HG03066 (cell line): ENCODE results near the gene TOMM7.
"Not testable (repeated sequence)": the region's sequence is repeated elsewhere in the genome, so short reads cannot be mapped to it uniquely, and the experiment has no call there.

ENCODE experiments used
- ATAC-seq: cut with Tn5 transposase; IDR thresholded peaks from one replicate; pipeline ENCODE4 v1.9.1; 2021; ENCODE audit warnings: low read depth; ENCODE audit not compliant: unreplicated experiment

TOMM7 gene

DNA sequence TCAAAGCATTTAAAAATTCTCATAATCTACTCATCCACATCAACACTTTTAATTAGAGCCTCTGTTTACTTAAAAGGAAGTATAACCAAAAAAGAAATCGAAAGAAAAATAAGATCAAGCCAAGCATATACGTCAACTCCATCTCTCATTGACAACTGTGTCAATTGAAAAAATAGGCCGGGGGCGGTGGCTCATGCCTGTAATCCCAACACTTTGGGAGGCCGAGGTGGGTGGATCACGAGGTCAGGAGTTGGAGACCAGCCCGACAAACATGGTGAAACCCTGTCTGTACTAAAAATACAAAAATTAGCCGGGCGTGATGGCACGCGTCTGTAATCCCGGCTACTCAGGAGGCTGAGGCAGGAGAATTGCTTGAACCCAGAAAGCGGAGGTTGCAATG is 32.0 kb downstream of the TOMM7 start:
- ATAC-seq: not testable (repeated sequence)

GRCh38 chr7:22787951-22788350 is 34.7 kb downstream of the TOMM7 start:
- no peak for ATAC-seq

DNA sequence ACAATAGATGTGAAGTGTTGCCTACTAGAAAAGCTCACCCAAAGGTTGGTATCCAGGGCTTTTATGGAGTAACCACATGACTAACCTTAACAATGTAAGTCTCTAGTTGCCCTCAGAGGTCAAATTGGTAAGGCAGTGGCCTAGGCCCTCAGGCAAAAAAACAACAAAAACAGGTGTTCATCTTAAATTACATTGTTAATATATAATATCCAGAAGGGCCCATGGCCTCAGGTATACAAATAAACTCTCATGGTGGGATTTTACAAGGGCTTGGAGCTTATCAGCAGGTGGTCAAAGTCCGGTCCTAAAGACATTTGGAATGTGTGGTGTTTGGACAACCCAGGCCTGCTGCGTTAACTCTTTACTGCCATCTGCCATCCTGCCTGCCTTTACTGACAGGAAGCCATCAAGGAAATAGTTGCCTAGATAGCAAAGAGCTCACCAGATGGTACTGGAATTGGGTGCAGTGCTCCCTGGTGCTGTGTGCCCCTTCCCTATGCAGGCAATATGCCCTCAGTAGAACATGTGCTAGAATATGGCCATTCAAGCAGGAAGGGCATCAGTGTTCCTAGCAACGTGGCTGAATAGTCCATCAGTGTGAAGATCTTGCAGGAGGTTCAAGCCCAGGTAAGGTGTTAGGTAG is 36.2 kb downstream of the TOMM7 start:
- ATAC-seq: no peak

DNA sequence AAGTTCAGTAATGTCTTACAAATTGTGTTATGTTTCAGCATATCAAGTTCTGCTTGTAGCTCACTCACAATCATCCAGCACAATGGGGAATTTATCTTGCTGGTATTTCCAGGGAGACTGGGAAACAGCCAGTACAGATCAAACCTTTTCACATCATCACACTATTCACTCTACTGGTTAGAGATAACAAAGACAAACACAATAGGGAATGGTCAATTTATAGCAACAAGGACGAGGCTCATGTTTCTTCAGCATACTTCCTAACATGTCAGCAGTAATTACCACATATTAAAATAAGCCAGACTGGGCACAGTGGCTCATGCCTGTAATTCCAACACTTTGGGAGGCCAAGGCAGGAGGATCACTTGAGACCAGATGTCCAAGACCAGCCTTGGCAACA is 38.3 kb downstream of the TOMM7 start:
- no peak for ATAC-seq

GRCh38 chr7:22783421-22783820 is 39.2 kb downstream of the TOMM7 start:
- ATAC-seq: no peak

- ATAC-seq: peak; percentile 87
Observed at GRCh38 chr7:22782616-22783232, 39.9 kb downstream of the TOMM7 start.

GRCh38 chr7:22781230-22781711 is 41.4 kb downstream of the TOMM7 start:
- ATAC-seq: no peak

GRCh38 chr7:22779730-22780323 is 42.8 kb downstream of the TOMM7 start:
- not testable (repeated sequence) for ATAC-seq

- no peak for ATAC-seq
Observed at GRCh38 chr7:22776964-22777363, 45.7 kb downstream of the TOMM7 start.

DNA sequence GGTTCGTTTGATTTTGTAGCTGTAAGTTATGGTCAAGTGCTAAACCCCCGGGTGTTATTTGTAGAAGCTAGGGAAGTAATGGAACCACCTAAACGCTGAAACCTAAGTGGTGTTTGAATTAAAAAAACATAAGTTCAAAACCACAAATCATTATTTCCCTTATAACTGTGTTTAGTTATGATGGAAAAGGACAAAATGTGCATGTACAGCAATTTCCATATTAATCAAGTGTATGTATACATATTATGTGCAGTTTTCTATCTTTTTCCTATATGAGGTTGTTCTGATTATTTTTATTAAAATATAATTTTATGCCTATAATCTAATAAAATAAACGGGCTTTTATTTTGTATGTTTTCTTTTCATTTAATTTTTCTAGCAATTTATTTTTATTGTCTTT is 49.8 kb downstream of the TOMM7 start:
- ATAC-seq: no peak

GRCh38 chr7:22771872-22772228 is 50.8 kb downstream of the TOMM7 start:
- ATAC-seq: no peak

DNA sequence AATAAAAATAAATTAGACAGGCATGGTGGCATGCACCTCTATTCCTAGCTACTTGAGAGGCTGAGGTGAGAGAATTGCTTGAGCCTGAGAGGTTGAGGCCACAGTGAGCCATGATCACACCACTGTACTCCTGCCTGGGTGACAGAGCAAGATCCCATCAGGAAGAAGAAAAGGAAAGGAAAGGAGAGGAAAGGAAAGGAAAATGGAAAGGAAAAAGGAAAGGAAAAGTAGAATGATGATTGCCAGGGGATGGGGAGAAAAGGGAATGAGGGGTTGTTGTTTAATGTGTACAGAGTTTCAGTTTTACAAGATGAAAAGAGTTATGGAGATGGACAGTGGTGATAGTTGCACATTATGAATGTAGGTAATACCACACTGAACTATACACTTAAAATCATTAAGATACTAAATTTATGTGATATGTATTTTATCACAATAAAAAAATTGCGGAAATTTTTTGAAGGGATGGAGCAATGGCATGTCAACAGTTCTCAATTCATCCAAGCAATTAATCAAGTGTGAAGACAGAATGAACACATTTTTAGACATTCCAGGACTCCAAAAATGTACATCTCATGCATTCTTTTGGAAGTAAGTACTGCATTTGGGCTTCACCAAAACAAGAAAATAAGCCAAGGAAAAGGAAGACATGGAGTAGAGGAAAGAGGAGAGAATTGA is 51.3 kb downstream of the TOMM7 start:
- no peak for ATAC-seq

- ATAC-seq: peak; percentile 91
Observed at GRCh38 chr7:22765609-22766008, 57.0 kb downstream of the TOMM7 start.
